Measurements from ENCODE around the gene IGSF9. TPM values are rescaled to one million over a fixed set of nuclear protein-coding genes. Genes with fewer than 3 reads are reported as not detected.

The IGSF9 gene, protein sequence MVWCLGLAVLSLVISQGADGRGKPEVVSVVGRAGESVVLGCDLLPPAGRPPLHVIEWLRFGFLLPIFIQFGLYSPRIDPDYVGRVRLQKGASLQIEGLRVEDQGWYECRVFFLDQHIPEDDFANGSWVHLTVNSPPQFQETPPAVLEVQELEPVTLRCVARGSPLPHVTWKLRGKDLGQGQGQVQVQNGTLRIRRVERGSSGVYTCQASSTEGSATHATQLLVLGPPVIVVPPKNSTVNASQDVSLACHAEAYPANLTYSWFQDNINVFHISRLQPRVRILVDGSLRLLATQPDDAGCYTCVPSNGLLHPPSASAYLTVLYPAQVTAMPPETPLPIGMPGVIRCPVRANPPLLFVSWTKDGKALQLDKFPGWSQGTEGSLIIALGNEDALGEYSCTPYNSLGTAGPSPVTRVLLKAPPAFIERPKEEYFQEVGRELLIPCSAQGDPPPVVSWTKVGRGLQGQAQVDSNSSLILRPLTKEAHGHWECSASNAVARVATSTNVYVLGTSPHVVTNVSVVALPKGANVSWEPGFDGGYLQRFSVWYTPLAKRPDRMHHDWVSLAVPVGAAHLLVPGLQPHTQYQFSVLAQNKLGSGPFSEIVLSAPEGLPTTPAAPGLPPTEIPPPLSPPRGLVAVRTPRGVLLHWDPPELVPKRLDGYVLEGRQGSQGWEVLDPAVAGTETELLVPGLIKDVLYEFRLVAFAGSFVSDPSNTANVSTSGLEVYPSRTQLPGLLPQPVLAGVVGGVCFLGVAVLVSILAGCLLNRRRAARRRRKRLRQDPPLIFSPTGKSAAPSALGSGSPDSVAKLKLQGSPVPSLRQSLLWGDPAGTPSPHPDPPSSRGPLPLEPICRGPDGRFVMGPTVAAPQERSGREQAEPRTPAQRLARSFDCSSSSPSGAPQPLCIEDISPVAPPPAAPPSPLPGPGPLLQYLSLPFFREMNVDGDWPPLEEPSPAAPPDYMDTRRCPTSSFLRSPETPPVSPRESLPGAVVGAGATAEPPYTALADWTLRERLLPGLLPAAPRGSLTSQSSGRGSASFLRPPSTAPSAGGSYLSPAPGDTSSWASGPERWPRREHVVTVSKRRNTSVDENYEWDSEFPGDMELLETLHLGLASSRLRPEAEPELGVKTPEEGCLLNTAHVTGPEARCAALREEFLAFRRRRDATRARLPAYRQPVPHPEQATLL
- total RNA-seq (2016; rRNA removed; fragmentation: Illumina TruSeq; extraction: Trizol), result not detected in 2 replicates
- total RNA-seq (2016; cell fraction: cytosol; rRNA removed; fragmentation: Illumina TruSeq; extraction: Trizol; ENCODE audit: low read depth), result not detected in 2 replicates
- not detected in 2 replicates for total RNA-seq (2016; cell fraction: insoluble cytoplasmic fraction; rRNA removed; fragmentation: Illumina TruSeq; extraction: Trizol)
- total RNA-seq (2016; cell fraction: membrane; rRNA removed; fragmentation: Illumina TruSeq; extraction: Trizol), result not detected in 2 replicates
- not detected in 2 replicates for total RNA-seq (2016; cell fraction: nucleus; rRNA removed; fragmentation: Illumina TruSeq; extraction: Trizol)
- 0.03 and 0.04 TPM in 2 replicates for polyA plus RNA-seq (2011; rRNA removed)
- polyA plus RNA-seq (2011; cell fraction: cytosol; rRNA removed), result not detected in 2 replicates
- 0.08 TPM in 1 of 2 replicates, not detected in the other for polyA plus RNA-seq (2011; cell fraction: nucleus; rRNA removed)
- not detected in 2 replicates for polyA plus RNA-seq (2012)
- polyA plus RNA-seq (2016; cell fraction: cytosol; fragmentation: Illumina TruSeq; extraction: Trizol; ENCODE audit: low read depth), result not detected in 2 replicates
- not detected in 2 replicates for polyA plus RNA-seq (2016; cell fraction: insoluble cytoplasmic fraction; fragmentation: Illumina TruSeq; extraction: Trizol; ENCODE audit: low read depth)
- not detected in 2 replicates for polyA plus RNA-seq (2016; cell fraction: membrane; fragmentation: Illumina TruSeq; extraction: Trizol; ENCODE audit: low read depth)
- polyA plus RNA-seq (2016; cell fraction: nucleus; fragmentation: Illumina TruSeq; extraction: Trizol; ENCODE audit: insufficient read depth, low read depth), result not detected in 2 replicates
- polyA minus RNA-seq (2011; rRNA and poly(A)+ RNA removed; ENCODE audit: low replicate concordance), result not detected in 2 replicates
- not detected in 2 replicates for polyA minus RNA-seq (2011; cell fraction: cytosol; rRNA and poly(A)+ RNA removed)
- polyA minus RNA-seq (2011; cell fraction: nucleus; rRNA and poly(A)+ RNA removed), result not detected in 2 replicates
- percentile 6 among the genes with signal in this experiment for Bru-seq, nascent RNA
- BruChase-seq, experiment 1, labeled RNA remaining after a 6-hour chase, result percentile 6 among the genes with signal in this experiment
- BruChase-seq, experiment 2, labeled RNA remaining after a 2-hour chase, result percentile 8 among the genes with signal in this experiment
- long read RNA-seq, experiment 1, result 0 reads
- long read RNA-seq, experiment 2, result 0 reads

DNA sequence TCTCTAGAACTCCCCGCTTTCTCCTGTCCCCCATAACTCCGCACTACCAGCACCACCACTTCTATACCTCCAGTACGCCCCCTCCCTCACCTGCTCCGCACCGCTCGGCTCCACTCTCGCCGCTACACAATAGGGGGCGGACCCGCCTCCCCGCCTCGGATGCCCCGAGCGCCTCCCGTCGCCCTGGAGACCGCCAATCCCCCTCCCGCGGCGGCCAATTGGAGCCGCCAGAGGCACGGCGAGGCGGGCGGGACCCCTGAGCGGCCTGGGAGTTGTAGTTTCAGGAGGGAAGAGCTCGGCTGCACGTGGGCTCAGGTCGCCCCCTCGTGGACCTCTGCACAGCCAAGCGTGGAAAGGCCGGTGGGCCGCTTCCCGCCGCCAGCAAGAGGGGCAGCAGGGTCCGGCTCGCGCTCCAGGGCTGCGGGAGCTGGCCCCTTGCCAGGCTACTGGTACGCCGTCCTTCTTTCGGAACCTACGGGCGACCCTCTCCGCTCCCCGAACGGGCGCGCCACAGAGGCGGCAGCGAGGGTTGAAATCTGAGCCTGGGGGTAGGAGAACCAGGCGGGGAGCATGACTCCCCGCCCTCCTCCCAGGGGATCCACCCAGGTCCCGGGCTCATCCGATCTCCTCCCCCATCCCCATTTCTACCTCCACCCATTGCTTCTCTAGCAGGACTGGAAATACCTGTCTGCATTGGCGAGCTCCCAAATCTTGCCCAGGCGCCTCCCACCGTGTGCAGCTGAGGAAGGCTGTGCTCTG is at the start of gene IGSF9:
Gene IGSF9, minus strand, starts transcription at position 131 of the 759 bp plus-strand sequence. CDS start 2,159 bp downstream, outside the sequence.
- peak within 1 kb of the TSS; percentile 53 for H3K4me2 ChIP-seq (ENCODE audit: low read depth, low read length)
- no peaks in the 10 kb centered on the region for H3K36me3 ChIP-seq (replicated peaks in 1 of 2; ENCODE audit: control insufficient read depth in 1 of 2, insufficient read depth in 2 of 2, low read length in 2 of 2)
- no peak within 1 kb of the TSS for H2AFZ ChIP-seq (ENCODE audit: low read length)
- no peaks in the 10 kb centered on the region for H3K9me3 ChIP-seq (ENCODE audit: low read length)
- ATAC-seq (peak; percentile 86), DNase-seq (ENCODE audit: low spot score) (peak; percentile 59), FAIRE-seq (no peak)
- in situ Hi-C loops (cut with HindIII; ENCODE audit: extremely low pct_ligation_motif_present, low pct_unique_long_range_greater_than_20kb), result no loop called here
- 0 out of 2 replicates have a peak within 1 kb of the TSS, but pooled peaks have one; percentile 2 for H3K9ac ChIP-seq (ENCODE audit: insufficient read depth, low read depth, low read length)
- intact Hi-C loops (cut with micrococcal nuclease; ENCODE audit: unreplicated experiment), result no loop called here
- CTCF ChIA-PET (ENCODE audit: low intra/inter-chr PET ratio, low total read pairs), result interaction anchor here (1.9 kb wide), 1 partner anchor 62 kb away, joined by 4 read pairs; no protein-coding TSS in a partner anchor
- POLR2A ChIA-PET, result no interaction called here
- BruUV-seq (replicated peaks), result no TSS peak
- 10% methylated on average over 26 of the region's 58 CpGs for WGBS (ENCODE audit: low lambda C conversion rate)
- H4K20me1 ChIP-seq (ENCODE audit: insufficient read depth, low read length), result no peaks in the 10 kb centered on the region
- no peaks in the 10 kb centered on the region for H3K79me2 ChIP-seq (ENCODE audit: insufficient read depth, low read length)
- H3K4me3 ChIP-seq (replicated peaks in 1 of 3; ENCODE audit: insufficient read depth in 1 of 3, low read depth in 2 of 3, low read length in 3 of 3), result peak within 1 kb of the TSS; percentile 6 to 58 (median 19); a peak in 3 of 6 replicates
- peaks cover 11% of the 10 kb centered on the region for H3K4me1 ChIP-seq (ENCODE audit: insufficient read depth, low read length)
- peaks cover 10 to 65% of the 10 kb centered on the region in 2 experiments; a peak in 4 of 5 replicates for H3K27me3 ChIP-seq (ENCODE audit: control insufficient read depth in 1 of 2, insufficient read depth in 2 of 2, low read length in 2 of 2)
- H3K27ac ChIP-seq (ENCODE audit: extremely low read length, insufficient read depth, low read length), result no peak within 1 kb of the TSS
- TF ChIP-seq, protein P1, sequence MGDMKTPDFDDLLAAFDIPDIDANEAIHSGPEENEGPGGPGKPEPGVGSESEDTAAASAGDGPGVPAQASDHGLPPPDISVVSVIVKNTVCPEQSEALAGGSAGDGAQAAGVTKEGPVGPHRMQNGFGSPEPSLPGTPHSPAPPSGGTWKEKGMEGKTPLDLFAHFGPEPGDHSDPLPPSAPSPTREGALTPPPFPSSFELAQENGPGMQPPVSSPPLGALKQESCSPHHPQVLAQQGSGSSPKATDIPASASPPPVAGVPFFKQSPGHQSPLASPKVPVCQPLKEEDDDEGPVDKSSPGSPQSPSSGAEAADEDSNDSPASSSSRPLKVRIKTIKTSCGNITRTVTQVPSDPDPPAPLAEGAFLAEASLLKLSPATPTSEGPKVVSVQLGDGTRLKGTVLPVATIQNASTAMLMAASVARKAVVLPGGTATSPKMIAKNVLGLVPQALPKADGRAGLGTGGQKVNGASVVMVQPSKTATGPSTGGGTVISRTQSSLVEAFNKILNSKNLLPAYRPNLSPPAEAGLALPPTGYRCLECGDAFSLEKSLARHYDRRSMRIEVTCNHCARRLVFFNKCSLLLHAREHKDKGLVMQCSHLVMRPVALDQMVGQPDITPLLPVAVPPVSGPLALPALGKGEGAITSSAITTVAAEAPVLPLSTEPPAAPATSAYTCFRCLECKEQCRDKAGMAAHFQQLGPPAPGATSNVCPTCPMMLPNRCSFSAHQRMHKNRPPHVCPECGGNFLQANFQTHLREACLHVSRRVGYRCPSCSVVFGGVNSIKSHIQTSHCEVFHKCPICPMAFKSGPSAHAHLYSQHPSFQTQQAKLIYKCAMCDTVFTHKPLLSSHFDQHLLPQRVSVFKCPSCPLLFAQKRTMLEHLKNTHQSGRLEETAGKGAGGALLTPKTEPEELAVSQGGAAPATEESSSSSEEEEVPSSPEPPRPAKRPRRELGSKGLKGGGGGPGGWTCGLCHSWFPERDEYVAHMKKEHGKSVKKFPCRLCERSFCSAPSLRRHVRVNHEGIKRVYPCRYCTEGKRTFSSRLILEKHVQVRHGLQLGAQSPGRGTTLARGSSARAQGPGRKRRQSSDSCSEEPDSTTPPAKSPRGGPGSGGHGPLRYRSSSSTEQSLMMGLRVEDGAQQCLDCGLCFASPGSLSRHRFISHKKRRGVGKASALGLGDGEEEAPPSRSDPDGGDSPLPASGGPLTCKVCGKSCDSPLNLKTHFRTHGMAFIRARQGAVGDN (CRISPR knock-in tag; IDR thresholded peaks at IDR 0.05), result peak; percentile 46
- TF ChIP-seq, protein P2, sequence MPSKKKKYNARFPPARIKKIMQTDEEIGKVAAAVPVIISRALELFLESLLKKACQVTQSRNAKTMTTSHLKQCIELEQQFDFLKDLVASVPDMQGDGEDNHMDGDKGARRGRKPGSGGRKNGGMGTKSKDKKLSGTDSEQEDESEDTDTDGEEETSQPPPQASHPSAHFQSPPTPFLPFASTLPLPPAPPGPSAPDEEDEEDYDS (CRISPR knock-in tag; IDR thresholded peaks at IDR 0.05), result no peak
- TF ChIP-seq HOXA3 (CRISPR knock-in tag; IDR thresholded peaks at IDR 0.05), result peak; percentile 18; the same call in 1 of the 2 replicates
- 0 out of 2 replicates have a peak, but pooled peaks have one; percentile 17 for TF ChIP-seq SUZ12 (IDR thresholded peaks at IDR 0.05; ENCODE audit: low read depth, low read length)
- TF ChIP-seq NFKB2 (CRISPR knock-in tag; IDR thresholded peaks at IDR 0.05; ENCODE audit: borderline replicate concordance), result no peak
- TF ChIP-seq, protein P3, sequence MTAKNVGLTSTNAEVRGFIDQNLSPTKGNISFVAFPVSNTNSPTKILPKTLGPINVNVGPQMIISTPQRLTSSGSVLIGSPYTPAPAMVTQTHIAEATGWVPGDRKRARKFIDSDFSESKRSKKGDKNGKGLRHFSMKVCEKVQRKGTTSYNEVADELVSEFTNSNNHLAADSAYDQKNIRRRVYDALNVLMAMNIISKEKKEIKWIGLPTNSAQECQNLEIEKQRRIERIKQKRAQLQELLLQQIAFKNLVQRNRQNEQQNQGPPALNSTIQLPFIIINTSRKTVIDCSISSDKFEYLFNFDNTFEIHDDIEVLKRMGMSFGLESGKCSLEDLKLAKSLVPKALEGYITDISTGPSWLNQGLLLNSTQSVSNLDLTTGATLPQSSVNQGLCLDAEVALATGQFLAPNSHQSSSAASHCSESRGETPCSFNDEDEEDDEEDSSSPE (CRISPR knock-in tag; IDR thresholded peaks at IDR 0.05), result peak; percentile 65; the same call in 1 of the 2 replicates
- 0 out of 2 replicates have a peak, but pooled peaks have one; percentile 26 for TF ChIP-seq ZNF563 (CRISPR knock-in tag; IDR thresholded peaks at IDR 0.05)
